Neural cell (in vitro differentiated cells): ENCODE data around the gene GOLGA6D.

Experiments
- CTCF ChIP-seq: fragments of 450-650 bp; IDR thresholded peaks from 2 replicates; pipeline ENCODE4 v1.5.1; 2014; ENCODE audit warnings: antibody characterized with exemption, mild to moderate bottlenecking, moderate library complexity; ENCODE audit not compliant: poor library complexity, severe bottlenecking
- EP300 ChIP-seq: fragments of 450-650 bp; conservative IDR thresholded peaks from 2 replicates; pipeline ENCODE4 v1.6.1; 2014; ENCODE audit warnings: antibody characterized with exemption, mild to moderate bottlenecking, moderate library complexity; ENCODE audit not compliant: poor library complexity, severe bottlenecking
- EZH2 ChIP-seq: fragments of 200-600, 300-800 bp; shearing (Covaris generic), sonication (generic); IDR thresholded peaks from 2 replicates; pipeline ENCODE4 v1.6.1; 2014; ENCODE audit warnings: antibody characterized with exemption, low read length, borderline replicate concordance, mild to moderate bottlenecking; ENCODE audit not compliant: insufficient read depth, poor library complexity, severe bottlenecking
- POLR2AphosphoS5 ChIP-seq: IDR thresholded peaks from 2 replicates; pipeline ENCODE4 v1.6.1; 2012
- RAD21 ChIP-seq: fragments of 450-650 bp; conservative IDR thresholded peaks from 2 replicates; pipeline ENCODE4 v1.6.1; 2014; ENCODE audit warnings: antibody characterized with exemption, mild to moderate bottlenecking, moderate library complexity
- REST ChIP-seq: IDR thresholded peaks from 2 replicates; pipeline ENCODE4 v1.6.1; 2012; ENCODE audit warnings: borderline replicate concordance

GRCh38 chr15:75302318-75302717 is 19.7 kb downstream of the GOLGA6D start:
- TF ChIP-seq POLR2AphosphoS5, result no peak
- no peak for TF ChIP-seq REST
- no peak for TF ChIP-seq EZH2
- TF ChIP-seq CTCF, result no peak
- no peak for TF ChIP-seq RAD21
- TF ChIP-seq EP300, result no peak
